Measurements from ENCODE around the gene LRRC37B.

DNA sequence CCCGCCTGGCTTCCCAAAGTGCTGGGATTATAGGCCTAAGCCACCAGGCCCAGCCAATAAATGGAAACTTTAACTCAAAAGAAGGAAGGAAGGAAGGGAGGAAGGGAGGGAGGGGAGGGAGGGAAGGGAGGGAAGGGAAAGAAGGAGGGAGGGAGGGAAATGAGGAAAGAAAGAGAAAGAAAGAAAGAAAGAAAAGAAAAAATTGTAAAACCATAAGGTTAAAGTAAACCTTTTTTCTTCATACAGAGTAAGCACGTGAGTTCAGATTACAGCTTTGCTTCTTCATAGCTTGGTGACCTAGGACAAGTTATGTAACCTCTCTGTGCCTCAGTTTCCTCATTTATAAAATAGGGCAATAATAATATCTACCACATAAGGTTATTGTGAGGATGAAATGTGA lies 26.0 kb downstream of the LRRC37B start:
- TF ChIP-seq, protein P1, sequence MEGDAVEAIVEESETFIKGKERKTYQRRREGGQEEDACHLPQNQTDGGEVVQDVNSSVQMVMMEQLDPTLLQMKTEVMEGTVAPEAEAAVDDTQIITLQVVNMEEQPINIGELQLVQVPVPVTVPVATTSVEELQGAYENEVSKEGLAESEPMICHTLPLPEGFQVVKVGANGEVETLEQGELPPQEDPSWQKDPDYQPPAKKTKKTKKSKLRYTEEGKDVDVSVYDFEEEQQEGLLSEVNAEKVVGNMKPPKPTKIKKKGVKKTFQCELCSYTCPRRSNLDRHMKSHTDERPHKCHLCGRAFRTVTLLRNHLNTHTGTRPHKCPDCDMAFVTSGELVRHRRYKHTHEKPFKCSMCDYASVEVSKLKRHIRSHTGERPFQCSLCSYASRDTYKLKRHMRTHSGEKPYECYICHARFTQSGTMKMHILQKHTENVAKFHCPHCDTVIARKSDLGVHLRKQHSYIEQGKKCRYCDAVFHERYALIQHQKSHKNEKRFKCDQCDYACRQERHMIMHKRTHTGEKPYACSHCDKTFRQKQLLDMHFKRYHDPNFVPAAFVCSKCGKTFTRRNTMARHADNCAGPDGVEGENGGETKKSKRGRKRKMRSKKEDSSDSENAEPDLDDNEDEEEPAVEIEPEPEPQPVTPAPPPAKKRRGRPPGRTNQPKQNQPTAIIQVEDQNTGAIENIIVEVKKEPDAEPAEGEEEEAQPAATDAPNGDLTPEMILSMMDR (IDR thresholded peaks at IDR 0.05; ENCODE audit: low read depth, low read length, missing input control) = no peak
- TF ChIP-seq TAF1 (conservative IDR thresholded peaks at IDR 0.05) (no peak), SP1 (IDR thresholded peaks at IDR 0.05) (no peak), RAD21 (IDR thresholded peaks at IDR 0.05) (no peak)
- TF ChIP-seq, protein P2, sequence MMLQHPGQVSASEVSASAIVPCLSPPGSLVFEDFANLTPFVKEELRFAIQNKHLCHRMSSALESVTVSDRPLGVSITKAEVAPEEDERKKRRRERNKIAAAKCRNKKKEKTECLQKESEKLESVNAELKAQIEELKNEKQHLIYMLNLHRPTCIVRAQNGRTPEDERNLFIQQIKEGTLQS (IDR thresholded peaks at IDR 0.05) = no peak
